ENCODE data around the gene BLOC1S3. TPM values are rescaled to one million over a fixed set of nuclear protein-coding genes. Genes with fewer than 3 reads are reported as not detected.
A peak's percentile ranks its signal among the peaks of the same experiment; 100 is the strongest.

Gene BLOC1S3
- total RNA-seq, 1 donor from 2014 or later, result 21.7 TPM

- no peak for DNase-seq (ENCODE audit: low spot score)
Observed at GRCh38 chr19:45161738-45162607, 16.6 kb upstream of the BLOC1S3 start.

GRCh38 chr19:45162608-45163143 is 15.9 kb upstream of the BLOC1S3 start:
- DNase-seq (ENCODE audit: low spot score), result no peak

- DNase-seq (ENCODE audit: low spot score), result no peak
Observed at GRCh38 chr19:45163156-45163555, 15.4 kb upstream of the BLOC1S3 start.

- DNase-seq (ENCODE audit: low spot score), result no peak
Observed at GRCh38 chr19:45163751-45164460, 14.7 kb upstream of the BLOC1S3 start.

GRCh38 chr19:45164577-45165335 is 13.8 kb upstream of the BLOC1S3 start:
- DNase-seq (ENCODE audit: low spot score), result peak; percentile 75

GRCh38 chr19:45166723-45167252 is 11.8 kb upstream of the BLOC1S3 start:
- no peak for DNase-seq (ENCODE audit: low spot score)

GRCh38 chr19:45168767-45169351 is 9.7 kb upstream of the BLOC1S3 start:
- DNase-seq (ENCODE audit: low spot score), result no peak

- DNase-seq (ENCODE audit: low spot score), result no peak
Observed at GRCh38 chr19:45169602-45170001, 9.0 kb upstream of the BLOC1S3 start.

- DNase-seq (ENCODE audit: low spot score), result no peak
Observed at GRCh38 chr19:45170146-45171106, 8.2 kb upstream of the BLOC1S3 start.

GRCh38 chr19:45171211-45171623 is 7.4 kb upstream of the BLOC1S3 start:
- DNase-seq (ENCODE audit: low spot score), result no peak

GRCh38 chr19:45172173-45172572 is 6.4 kb upstream of the BLOC1S3 start:
- DNase-seq (ENCODE audit: low spot score), result no peak

GRCh38 chr19:45172611-45173208 is 5.9 kb upstream of the BLOC1S3 start:
- DNase-seq (ENCODE audit: low spot score), result no peak

GRCh38 chr19:45173816-45174215 is 4.8 kb upstream of the BLOC1S3 start:
- no peak for DNase-seq (ENCODE audit: low spot score)

- no peak for DNase-seq (ENCODE audit: low spot score)
Observed at GRCh38 chr19:45175515-45176345, 2.9 kb upstream of the BLOC1S3 start.

- no peak for DNase-seq (ENCODE audit: low spot score)
Observed at GRCh38 chr19:45177817-45178261, 745 bp upstream of the BLOC1S3 start, which contains the start of gene TRAPPC6A. Gene TRAPPC6A, minus strand, starts transcription at chr19:45178237. Its CDS starts 19 bp downstream, at chr19:45178218.

GRCh38 chr19:45179072-45179891 is 698 bp downstream of the BLOC1S3 start:
- no peak for DNase-seq (ENCODE audit: low spot score)

- DNase-seq (ENCODE audit: low spot score), result no peak
Observed at GRCh38 chr19:45179892-45180370, 1.3 kb downstream of the BLOC1S3 start.

- DNase-seq (ENCODE audit: low spot score), result no peak
Observed at GRCh38 chr19:45180936-45181335, 2.4 kb downstream of the BLOC1S3 start.

All from mucosa of gallbladder (tissue), 1 donor.